Stimulated activated CD8-positive, alpha-beta memory T cell treated with anti-CD3 and anti-CD28 coated beads, Interleukin-7, amount 100 ng/mL, for 24 hours (primary cell): ENCODE measurements around the gene RPS18.
A peak's percentile ranks its signal among the peaks of the same experiment; 100 is the strongest.

ENCODE experiments used
- DNase-seq: peaks from one replicate; pipeline ENCODE4 v3.0.0-alpha.2; 2020; ENCODE audit warnings: low read depth

Gene RPS18

GRCh38 chr6:33289784-33290315, 18.0 kb downstream of the RPS18 start:
- no peak for DNase-seq

GRCh38 chr6:33290459-33290858, 18.6 kb downstream of the RPS18 start:
- no peak for DNase-seq

GRCh38 chr6:33292996-33293682, 21.3 kb downstream of the RPS18 start:
- DNase-seq: no peak

GRCh38 chr6:33294086-33294823, 22.4 kb downstream of the RPS18 start:
- no peak for DNase-seq

- no peak for DNase-seq
Measured at GRCh38 chr6:33295621-33296369, 23.9 kb downstream of the RPS18 start.

- DNase-seq: no peak
Measured at GRCh38 chr6:33296797-33297405, 25.0 kb downstream of the RPS18 start.

GRCh38 chr6:33297406-33297955, 25.6 kb downstream of the RPS18 start:
- no peak for DNase-seq

- DNase-seq: no peak
Measured at GRCh38 chr6:33297956-33298772, 26.3 kb downstream of the RPS18 start.

GRCh38 chr6:33298773-33299236, 26.9 kb downstream of the RPS18 start, which contains the start of gene RGL2:
Gene RGL2, minus strand, starts transcription at chr6:33298942. Its CDS starts 332 bp downstream, at chr6:33298610.
- no peak for DNase-seq

- peak; percentile 85 for DNase-seq
Measured at GRCh38 chr6:33299237-33299944, 27.5 kb downstream of the RPS18 start.

- no peak for DNase-seq
Measured at GRCh38 chr6:33301877-33302276, 30.0 kb downstream of the RPS18 start.

- DNase-seq: no peak
Measured at GRCh38 chr6:33304216-33304615, 32.3 kb downstream of the RPS18 start.

- no peak for DNase-seq
Measured at GRCh38 chr6:33305052-33305451, 33.2 kb downstream of the RPS18 start.

- DNase-seq: no peak
Measured at GRCh38 chr6:33306356-33306755, 34.5 kb downstream of the RPS18 start.

- DNase-seq: peak; percentile 53
Measured at GRCh38 chr6:33312361-33313104, 40.7 kb downstream of the RPS18 start.

- no peak for DNase-seq
Measured at GRCh38 chr6:33313105-33313708, 41.3 kb downstream of the RPS18 start.

GRCh38 chr6:33313709-33314514, 42.0 kb downstream of the RPS18 start, which contains the start of gene TAPBP:
Gene TAPBP, minus strand, starts transcription at chr6:33314078. Its CDS starts 37 bp downstream, at chr6:33314041.
- peak; percentile 65 for DNase-seq

GRCh38 chr6:33314515-33314942, 42.7 kb downstream of the RPS18 start:
- DNase-seq: no peak
